Hematopoietic multipotent progenitor cell (in vitro differentiated cells): ENCODE measurements around the gene HSPBAP1. TPM values are rescaled to one million over a fixed set of nuclear protein-coding genes. Genes with fewer than 3 reads are reported as not detected.
A peak's percentile ranks its signal among the peaks of the same experiment; 100 is the strongest.
"Not testable (repeated sequence)": the region's sequence is repeated elsewhere in the genome, so short reads cannot be mapped to it uniquely, and the experiment has no call there.

Source experiments
- DNase-seq, 3 donors: peaks; one replicate each; pipeline ENCODE4 v3.0.0-alpha.2; 2011 to 2015; ENCODE audit warnings: low read depth in 2 of 3, low spot score in 2 of 3
- total RNA-seq: library from RNA; depleted of rRNA; stranded (reverse); fragments of >200 nt; gene quantifications from one replicate; pipeline ENCODE4 v1.2.3, GENCODE V29; 2012

The HSPBAP1 gene
- total RNA-seq, 1 donor = 5.7 TPM

DNA sequence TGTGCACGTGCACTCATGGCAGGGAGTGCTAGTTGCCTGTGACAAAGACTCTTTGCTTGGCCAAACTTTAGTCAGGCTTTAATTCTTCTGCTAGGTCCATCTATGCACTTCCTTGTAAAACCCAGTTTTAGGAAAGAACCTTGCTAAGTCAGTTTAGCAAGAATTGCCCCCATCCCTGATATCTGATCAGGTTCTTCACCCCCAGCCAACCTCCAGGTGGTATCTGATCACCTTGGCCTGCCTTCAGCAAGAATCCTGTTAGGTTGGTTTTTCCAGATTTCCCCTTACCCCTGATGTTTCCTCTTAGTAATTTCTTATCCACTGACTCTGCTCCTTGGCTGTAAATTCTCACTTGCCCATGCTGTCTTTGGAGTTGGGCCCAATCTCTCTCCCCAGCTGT, 8.4 kb downstream of the HSPBAP1 start:
- no peak for DNase-seq

GRCh38 chr3:122784436-122784835, 9.2 kb downstream of the HSPBAP1 start:
- DNase-seq = no peak

DNA sequence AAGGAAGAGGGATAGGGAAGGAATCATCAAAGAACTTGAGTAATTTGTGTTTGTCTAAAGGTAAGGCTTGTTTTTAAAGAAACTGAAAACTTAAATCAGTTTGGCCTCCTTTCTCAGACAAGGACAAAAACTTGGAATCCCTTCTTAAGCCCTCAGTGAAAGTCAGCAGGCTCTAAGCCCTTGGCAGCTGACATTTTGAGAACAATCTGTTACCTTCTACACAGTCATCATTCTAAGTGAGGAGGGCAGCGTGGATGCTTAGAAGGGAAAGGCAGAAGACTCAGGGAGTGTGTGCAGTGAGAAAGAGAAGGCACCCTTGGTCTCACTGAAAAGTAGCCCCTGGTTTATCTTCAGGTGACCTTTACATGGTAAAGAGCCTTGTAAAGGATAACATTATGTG, 10.8 kb downstream of the HSPBAP1 start:
- DNase-seq = no peak

DNA sequence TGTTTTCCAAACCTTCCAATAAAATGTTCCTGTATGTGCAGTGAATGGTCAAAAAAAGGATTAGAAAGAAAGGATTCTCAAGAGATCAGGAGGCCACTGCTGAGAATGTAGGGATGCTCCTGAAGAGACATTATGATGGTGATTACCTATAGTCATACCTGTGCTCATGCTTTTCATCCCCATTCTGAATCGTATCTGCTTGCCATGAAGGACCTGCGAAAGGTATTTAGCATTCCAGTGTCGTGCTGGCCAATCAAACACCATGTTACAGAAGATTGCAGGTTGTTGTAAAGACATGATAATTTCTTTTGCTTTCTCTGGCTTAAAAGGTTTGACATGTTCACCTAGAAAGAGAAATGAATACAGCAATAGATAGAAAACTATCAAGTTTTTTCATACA, 16.1 kb downstream of the HSPBAP1 start:
- no peak for DNase-seq

DNA sequence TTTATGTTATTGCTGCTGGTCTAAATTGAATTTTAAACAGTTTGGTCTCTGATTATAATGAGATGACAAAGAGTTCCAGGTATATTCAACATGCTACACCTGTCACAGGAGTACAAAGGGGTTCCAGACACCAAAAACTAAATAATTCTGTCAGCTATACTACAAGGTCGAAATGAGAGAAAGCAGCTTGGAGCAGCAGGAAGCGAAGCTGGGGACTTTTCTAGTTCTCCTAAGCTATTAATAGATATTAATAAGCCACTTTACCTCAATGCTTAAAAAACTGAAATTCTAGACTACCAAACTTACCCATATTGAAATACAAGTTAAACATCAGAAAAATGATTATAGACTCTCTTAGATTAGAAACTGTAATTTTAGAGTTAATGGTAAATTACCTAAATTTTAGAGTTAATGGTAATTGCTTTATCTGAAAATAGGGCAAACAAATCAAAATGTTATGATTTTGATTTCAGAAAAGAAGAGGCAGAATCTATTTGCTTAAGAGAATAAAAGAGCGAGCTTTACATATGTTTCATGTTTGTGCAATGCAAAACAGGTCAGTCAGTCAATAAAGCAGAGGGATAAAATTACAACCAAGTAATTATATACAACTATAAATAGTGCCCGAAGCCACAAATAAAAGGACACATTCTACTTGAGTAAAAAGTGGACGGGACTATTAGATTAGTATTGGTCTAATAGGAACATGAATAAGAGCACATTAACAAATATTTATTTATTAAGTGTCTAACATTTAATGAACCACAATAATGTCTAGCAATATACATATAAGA, 16.8 kb downstream of the HSPBAP1 start:
- DNase-seq = no peak

DNA sequence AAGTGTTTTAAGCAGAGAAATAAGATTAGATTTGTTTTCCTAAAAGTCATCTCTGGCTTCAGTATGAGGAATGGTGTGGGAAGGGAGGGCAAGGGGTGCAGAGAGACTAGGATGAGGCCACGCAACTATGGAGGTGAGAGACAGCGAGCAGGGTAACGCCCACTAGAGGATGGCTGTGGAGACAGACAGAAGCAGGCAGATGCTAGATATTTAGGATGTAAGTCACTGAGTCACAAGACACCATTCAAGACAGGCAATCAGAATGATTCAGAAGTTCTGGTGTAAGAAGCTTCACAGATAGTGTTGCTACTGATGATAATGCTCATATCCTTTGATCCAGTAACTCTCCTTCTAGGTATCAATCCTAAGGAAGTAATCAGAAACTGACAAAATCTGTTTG, 19.1 kb downstream of the HSPBAP1 start:
- DNase-seq = no peak

GRCh38 chr3:122773944-122774509, 19.6 kb downstream of the HSPBAP1 start:
- DNase-seq = no peak

DNA sequence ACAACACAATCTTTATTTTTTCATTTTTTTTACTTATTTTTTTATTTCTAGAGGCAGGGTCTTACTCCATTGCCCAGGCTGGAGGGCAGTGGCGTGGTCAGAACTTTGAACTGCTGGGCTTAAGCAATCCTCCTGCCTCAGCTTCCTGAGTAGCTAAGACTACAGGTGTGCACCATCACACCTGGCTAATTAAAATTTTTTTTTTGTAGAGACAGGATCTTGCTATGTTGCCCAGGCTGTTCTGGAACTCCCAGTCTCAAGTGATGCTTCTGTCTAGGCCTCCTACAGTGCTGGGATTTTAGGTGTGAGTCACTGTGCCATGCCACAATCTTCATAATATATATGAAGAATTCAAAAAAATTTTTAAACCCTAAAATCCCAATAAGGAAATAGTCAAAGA, 20.8 kb downstream of the HSPBAP1 start:
- no peak for DNase-seq

DNA sequence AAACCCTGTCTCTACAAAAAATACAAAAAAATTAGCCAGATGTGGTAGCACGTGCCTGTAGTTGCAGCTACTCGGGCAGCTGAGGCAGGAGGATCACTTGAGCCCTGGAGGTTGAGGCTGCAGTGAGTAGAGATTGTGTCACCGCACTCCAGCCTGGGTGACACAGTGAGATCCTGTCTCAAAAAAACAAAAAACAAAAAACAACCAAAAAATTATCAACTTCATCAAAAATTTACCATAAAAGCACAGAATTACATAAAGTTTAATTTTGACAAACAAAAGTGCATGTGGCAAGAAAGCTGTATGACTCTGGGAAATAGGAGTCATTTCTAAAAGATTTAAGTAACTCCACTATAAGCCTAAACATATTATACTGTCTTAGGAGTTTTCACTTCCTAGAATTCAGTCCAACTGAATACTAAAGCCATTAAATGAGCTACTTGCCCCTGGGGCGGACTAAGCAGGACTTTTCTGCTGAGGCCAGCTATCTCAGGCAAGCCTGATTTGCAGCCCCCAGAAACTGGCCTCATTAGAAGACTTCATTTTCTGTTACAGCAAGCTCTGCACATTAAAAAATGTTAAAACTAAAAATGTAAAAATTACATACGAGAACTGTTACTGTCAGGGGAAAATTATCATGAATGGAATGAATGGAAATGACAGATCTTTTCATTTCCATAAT, 23.0 kb downstream of the HSPBAP1 start:
- DNase-seq = no peak

DNA sequence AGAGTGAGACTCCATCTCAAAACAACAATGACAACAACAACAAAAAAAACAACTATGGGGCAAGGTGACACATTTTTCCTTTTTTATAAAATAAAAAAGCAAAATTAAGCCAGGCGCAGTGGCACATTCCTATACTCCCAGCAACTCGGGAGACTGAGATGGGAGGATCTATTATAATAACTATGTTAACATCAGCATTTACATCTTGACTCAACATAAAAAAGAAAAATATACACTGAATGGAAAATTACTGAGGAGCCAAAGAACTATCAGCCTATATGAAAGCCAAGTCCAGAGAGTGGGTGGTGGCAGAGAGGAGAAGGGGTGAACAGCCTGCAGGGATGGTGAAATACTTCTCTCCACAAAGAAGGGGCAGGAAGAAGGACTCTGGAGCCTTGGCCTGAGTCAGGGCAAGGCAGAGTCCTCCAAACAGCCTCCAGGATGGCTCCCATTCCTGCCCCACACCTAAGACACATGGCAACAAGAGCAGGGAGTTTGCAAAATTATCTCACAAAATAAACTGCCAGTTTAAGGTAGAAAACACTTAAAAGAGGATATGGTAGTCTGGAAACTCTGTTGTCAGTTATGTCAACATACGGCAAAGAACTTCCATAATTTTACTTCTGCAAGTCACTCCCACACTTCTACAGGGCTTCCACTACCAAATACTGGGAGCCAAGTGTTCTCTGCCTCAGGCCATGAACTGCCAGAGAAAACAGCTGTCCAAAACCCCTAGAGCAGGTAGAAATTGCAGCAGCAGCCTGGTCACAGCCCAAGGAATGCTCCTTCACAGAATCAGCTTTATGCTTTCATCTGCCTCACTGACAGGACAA, 25.9 kb downstream of the HSPBAP1 start:
- DNase-seq = no peak

GRCh38 chr3:122766430-122766829, 27.2 kb downstream of the HSPBAP1 start:
- DNase-seq = no peak

DNA sequence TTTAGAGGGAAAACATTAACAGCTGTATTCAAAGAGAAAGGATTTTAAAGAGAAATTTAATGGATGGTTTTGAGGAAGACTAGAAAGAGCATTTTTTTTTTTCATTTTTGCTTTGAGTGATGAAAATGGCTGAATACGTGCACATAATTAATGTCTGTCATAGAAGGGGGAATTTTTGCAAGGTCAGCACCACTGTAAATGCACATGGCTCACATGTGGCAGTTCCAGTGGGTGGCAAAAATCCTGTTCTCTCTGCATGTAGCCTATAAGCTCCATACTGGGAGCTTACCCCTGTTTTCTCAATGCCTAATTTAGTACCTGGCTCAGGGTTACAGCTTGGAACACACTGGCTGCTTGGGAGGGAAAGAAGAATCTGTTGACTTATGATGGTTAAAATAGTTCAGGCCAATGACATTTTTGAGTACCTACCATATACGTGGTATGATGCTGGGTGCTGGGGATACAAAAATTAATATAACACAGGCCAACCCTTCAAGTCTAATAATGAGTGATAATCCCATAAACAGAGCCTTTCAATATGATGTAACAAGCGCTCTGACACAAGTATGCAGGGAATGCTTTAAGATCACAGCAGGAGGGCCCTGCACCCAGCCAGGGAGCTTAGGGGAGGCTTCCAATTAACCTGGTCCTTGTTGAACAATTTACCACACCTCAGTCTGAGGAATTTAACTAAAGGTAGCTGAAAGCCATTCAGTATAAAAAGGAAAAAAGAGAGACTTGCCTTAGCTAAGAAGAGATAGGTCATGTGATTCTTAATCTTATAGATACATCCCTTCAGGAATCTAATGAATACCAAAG, 33.0 kb downstream of the HSPBAP1 start:
- no peak for DNase-seq

DNA sequence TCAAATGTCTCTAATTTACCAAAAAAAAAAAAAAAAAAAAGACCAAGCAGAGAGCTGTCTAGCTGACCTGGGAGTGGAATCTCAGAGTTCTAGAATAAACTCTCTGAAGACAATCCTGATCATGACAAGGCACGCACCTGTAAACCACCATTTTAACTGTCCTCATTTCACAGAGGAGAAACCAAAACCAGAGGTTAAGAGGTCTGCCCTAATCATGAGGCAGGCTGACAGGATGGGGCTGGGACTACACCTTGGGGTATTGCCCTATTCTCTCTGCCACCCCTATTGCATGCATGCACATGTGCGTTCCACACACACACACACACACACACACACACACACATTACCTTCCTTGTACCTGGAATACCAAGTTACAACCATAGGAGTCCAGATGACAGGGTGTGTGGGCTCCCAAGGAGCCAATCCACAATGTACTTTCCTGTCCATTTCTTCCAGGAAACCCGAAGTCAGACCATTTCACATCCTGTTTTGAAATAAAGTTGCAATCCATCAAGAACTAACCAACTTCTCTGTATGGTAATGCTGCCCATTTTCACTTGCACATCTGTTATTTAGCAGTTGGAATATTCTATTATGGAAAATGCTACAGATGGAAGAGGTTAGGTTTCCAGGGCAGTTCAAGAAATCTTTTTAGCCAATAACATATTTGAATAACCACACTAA, 34.6 kb downstream of the HSPBAP1 start:
- DNase-seq = no peak

GRCh38 chr3:122755491-122755890, 38.1 kb downstream of the HSPBAP1 start:
- no peak for DNase-seq

GRCh38 chr3:122754929-122755328, 38.7 kb downstream of the HSPBAP1 start:
- peak; percentile 6 to 64 (median 41) for DNase-seq

DNA sequence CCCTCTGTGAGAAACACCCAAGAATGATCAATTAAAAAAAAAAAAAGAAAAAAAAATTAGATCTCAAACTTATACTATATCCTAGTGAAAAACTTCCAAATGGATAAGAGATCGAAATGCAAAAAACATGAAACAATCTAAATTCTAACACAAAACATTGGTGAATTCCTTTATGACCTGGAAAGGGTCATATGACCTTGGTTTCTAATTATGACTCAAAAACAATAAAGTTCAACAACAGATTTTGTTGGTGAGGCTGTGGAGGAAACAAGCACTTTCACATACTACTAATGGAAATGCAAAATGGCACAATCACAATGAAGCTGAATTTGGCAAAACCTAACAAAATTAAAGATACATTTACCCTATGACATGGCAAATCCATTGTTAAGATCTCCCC, 45.3 kb downstream of the HSPBAP1 start:
- no peak for DNase-seq

DNA sequence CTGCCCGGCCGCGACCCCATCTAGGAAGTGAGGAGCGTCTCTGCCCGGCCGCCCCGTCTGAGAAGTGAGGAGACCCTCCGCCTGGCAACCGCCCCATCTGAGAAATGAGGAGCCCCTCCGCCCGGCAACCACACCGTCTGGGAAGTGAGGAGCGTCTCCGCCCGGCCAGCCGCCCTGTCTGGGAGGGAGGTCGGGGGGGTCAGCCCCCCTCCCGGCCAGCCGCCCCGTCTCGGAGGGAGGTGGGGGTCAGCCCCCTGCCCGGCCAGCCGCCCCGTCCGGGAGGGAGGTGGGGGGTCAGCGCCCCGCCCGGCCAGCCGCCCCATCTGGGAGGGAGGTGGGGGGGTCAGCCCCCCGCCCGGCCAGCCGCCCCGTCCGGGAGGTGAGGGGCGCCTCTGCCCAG, 46.3 kb downstream of the HSPBAP1 start:
- not testable (repeated sequence) for DNase-seq

GRCh38 chr3:122745369-122746021, 48.1 kb downstream of the HSPBAP1 start:
- DNase-seq = no peak

- DNase-seq = no peak
These were observed 50.0 kb downstream of the HSPBAP1 start for GRCh38 chr3:122743581-122744120.
